GM19025 (cell line): ENCODE results near the gene KCNJ10.

Source experiments
- ATAC-seq: cut with Tn5 transposase; IDR thresholded peaks from one replicate; pipeline ENCODE4 v1.9.1; 2021; ENCODE audit warnings: mild to moderate bottlenecking, low read depth, moderate library complexity; ENCODE audit not compliant: unreplicated experiment

The KCNJ10 gene

DNA sequence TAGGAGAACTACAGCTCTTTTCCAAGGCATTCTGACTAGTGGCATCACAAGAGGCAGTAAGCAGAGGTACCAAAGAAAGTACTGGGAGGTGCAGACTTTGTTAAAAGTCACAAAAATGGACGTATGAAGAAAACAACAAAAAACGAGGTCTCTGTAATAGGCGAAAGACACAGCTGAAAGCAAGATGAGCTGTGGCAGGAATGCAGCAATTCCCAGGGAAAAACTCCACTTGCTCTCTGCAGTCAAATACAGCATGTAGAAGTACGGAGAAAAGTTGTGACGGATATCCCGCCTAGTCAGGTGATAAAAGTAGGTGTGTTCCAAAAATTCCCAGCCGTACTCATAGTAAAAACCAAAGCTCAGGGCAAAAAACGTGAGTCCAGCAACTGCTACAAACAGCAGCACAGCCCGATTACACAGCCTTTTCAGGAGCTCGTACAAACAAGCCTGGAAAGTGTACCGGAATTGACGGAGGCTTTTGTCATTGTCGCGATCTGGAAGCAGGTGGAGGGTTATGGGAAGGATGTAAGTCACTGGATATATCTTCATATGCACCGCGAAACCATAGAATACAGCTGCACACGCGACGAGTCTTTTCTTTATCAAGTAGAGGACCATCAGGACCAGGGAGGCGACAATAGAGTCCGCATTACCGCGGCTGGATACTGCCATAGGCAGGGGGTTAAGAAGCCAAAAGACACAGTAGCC lies 39.1 kb downstream of the KCNJ10 start:
- peak; percentile 10 for ATAC-seq

DNA sequence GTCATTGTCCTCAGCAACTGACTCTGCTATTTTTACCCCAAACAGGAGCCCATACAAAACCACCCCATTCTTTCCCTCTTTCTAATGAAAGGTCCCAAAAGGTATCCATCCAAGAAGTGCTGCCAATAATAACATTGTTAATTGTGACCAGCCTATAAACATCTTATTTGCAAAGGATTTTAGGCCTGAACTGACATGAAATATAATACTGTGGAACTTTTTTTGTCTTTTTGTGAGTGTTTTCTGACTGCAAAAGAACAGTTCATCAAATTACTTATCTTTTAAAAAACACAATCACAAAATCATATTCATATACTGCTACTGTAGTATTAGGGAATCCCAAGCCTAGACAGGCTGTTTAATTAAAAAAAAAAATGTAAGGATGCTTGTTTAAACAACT lies 41.5 kb downstream of the KCNJ10 start:
- ATAC-seq = no peak

DNA sequence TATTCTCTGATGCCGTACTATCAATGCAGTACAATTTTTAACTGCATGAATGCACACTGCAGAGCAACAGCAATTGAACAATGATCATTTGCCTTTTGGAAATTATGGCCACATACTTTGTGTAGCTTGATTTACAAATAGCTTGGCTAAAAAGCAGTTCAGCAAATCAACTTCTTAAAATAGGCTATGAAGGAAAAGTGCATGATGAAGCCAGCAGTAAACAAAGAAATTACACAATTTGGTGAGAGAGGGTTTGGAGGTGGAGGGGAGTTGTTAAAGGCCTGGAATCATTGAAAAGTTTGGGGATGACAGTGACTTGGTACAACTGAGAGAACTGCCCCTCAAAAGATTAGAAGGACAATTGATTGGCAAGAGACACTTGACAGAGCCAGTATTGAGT lies 44.6 kb downstream of the KCNJ10 start:
- no peak for ATAC-seq

DNA sequence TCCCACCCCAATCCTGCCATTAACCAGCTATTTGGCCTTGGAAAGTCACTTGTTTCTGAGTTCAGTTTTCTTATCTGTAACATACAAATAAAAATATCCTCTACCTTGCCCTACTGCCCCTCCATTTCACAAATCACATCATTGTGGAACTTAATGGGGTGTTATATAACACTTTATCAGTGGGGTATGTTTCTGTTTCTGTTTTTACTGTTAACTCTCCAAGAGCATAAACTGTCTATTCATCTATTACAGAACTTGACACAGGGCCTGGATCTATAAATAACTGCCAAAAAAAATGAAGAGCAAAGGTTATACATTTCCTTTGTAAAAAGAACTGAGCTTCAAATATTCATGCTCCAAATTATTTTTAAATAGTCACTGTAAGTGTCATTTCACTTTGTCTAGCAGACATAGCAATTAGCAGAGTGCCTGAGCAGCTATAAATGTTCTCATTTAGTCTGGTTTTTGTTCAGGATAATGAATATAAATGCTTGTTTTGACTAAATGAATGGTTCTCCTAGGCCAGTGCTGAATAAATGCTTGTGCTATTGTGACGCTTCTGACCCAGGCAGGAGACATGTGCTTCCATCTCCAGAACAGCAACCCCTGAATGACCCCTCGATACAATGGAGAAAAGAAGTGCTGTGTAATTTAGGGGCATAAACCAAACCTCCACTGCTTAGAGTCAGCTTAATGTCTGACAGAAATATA lies 45.6 kb downstream of the KCNJ10 start:
- ATAC-seq = no peak

DNA sequence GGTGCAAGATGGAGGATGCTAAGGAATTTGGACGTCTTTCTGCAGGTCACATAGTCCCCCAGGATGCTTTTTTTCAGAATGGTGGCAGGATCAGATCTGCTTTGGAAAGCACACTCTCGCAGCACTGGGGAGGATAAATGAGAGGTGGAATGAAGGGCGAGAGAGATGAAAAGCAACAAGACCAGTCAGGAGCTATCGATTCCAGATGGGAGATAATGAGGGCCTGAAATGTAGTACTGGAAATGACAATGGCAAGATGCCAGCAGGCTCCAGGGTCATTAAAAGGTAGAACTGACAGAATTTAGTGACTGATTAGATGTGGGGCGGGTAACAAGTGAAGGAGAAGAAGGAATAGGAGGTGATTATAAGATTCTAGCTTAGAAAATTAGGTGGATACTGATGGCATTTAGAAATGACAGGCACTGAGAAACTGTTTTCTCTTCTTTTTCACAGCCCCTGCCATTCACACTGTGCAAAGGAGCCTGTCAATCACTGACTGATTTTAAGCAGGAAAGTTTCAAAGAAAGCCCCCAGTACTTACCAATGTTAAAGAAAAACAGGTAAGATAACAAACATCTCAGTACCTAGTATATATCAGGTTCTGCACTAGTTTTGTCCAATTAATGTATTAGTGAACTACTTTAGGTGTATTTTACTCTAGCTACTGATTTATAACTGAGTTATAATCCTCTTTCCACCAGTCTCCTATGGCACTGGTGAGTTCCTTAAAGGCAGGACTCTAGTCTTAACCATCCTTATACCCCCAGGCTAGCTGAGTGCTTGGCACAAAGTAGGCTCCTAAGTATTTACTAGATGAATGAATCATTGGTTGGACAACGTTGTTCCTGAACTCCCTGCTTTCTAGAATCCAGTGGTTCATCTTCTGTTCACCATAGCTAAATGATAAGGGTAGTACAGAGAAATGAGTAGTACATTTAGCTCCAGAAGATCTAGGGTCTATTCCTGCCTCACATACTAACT lies 47.3 kb downstream of the KCNJ10 start:
- ATAC-seq = no peak

DNA sequence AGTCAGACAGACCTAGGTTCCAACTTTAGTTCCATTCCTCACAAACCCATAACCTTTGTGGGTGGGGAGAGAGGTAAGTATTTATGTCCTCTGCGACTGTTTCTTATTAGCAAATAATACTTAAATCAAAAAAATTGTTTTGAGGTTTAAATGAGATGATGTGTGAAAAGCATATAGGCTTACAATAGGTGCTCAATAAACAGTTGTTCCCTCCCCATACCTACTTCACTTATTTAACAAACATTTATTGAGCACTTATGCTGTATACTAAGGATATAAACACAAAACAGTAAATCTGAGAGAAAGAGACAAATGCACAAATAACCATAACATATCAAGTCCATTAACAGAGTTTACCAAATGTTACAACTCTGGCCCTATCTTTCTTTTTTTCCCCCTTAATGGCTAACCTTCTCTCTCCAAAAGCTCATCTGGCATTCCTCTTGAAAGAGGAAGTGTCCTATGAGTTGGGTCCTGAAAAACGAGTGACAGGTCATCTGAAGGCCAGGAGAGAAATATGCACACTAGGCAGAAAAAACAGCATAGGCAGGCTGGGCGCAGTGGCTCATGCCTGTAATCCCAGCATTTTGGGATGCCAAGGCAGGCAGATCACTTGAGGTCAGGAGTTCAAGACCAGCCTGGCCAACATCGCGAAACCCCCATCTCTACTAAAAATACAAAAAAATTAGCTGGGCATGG lies 48.4 kb downstream of the KCNJ10 start:
- no peak for ATAC-seq

DNA sequence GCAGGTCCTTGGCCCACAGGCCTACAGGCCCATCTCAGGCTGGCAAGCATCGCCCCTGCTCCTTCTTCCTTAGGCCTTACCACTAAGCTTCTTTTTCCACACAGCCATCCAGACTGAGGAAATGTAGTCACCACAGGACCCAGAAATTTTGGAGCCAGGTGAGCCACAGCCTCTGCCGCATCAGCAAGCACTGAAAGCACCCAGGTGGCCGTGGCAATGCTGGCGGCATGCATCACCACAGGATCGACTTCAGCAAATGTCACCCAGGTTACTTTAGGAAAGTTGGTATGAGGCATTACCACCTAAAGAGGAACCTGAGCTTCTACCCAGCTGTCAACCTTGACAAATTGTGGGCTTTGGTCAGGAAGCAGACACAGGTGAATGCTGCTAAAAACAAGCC lies 49.8 kb downstream of the KCNJ10 start:
- no peak for ATAC-seq

DNA sequence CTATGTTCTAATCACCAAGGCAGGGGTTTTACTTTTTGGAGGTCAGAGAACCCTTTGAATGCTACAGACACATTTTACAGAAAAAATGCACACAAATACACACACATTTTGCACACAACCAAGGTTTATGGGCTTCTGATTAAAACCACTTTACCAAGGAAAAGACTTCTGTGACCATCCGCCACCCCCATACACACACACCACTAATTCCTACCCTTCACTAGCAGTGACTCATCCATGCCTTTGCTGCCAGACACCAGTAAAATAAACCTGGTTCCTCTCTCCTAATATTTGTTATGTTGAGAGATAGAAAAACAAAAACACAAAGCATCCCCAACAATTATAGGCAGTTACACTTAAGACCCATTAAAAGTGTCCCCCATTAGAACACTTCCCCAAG lies 51.1 kb downstream of the KCNJ10 start:
- ATAC-seq = no peak

DNA sequence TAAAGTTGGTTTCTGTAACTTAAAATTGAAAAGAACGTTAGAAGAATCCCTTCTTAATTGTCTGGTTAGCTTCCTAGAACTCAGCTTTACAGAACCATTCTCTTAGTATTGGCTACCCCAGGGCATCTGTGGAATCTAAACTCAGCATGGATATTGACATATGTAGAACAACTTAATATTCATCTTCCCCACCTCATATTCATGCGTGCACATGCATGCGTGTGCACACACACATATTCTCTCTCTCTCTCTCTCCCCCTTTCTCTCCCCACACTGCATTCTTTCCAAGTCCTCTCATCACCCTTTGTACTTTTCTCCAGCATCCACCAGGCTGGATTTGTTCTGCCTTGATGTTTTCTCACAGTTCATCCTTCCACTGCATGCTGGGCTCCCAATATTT lies 51.6 kb downstream of the KCNJ10 start:
- ATAC-seq = no peak

DNA sequence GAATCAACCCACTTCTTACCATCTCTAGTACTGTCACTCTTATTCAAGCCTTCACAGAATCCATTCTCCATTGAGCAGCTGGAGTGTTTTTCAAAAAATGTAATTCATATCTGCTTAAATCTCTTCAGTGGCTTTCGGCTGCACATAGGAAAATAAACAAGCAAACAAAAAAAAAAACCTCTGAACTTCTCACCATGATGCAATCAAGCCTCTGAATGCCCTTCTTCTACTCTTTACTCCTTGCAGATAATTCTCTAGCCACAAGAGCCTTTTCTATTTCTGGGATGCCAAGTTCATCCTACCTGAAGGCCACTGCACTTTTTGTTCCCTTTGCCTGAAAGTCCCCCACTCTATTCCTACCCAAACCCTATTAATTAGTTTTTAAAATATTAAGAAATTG lies 52.4 kb downstream of the KCNJ10 start:
- ATAC-seq = no peak

DNA sequence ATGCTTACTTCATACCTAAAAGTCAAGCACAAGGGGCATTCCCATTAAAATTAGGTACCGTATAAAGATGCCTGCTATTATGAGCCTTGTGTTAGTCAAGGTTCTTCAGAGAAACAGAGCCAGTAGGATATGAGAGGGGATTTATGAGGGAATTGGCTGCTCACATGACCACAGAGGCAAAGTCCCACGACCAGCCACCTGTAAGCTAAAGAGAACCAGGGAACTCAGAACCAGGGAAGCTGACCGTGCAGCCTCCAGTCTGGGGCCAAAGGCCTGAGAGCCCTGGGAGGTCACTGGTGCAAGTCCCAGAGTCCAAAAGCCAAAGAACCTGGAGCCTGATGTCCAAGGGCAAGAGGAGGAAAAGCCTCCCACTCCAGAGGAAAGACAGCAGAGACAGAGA lies 58.2 kb downstream of the KCNJ10 start:
- no peak for ATAC-seq

DNA sequence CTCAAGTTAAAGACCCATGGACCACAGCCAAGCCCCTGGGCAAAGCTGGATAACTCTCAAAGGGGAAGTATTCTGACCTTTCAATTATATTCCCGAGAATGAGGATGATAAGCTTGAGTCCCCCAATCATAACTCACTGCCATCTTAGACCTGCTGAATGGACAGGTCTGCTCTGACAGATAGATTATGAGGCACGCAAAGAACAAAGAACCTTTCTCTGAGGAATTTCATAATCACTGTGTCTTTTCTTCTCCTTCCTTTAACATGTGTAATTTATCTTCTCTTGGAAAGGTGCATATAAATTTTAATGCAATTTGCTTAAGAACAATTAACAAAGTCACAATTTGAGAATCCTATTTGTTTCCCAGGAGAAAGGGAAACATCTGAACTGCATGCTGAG lies 60.2 kb downstream of the KCNJ10 start:
- ATAC-seq = no peak

DNA sequence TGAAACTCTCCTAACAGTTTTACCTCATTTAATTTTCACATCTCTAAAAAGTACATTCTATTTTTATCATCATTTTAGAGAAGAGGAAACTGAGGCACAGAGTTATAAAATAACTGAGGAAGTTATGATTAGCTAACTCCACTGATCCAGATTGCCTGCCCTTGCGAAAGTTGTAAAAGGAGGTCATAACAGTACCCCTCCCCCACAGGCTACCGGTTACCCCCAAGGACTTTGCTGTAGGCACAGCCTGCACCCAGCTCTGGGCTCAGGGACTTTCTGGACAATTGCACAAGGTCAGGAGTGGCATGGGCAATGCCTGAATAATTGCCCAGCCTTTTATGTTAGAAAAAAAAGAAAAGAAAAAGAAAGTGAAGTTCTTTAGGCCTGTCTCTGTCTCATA lies 60.9 kb downstream of the KCNJ10 start:
- ATAC-seq = no peak

DNA sequence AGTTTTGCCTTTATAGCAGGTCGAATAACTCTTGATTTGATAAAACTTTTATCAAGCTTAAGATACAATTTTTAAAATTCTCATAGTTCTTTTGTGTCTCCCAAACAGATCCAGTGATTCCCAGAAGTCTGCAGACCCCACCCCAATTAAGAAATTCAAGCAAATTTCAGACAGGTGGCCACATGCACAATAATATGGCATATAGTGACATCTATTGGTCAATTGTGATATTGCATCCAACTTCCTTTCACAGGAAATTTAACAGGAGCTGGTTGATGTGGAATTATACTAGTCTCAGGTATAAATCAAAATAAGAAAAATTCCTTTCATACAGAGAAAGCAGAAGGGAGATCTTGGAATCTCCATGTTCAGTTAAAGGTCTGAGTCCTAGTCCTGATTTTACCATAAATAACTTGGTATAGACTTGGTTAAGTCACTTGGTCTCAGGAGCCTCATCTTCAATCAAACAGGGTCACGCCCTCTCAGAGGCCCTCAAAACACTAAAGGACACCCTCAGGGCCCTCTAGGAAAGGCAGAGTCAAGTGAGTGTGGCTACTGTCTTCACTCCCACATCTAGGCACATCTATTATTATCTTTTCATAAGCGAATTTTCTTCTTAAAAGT lies 62.3 kb downstream of the KCNJ10 start:
- no peak for ATAC-seq

DNA sequence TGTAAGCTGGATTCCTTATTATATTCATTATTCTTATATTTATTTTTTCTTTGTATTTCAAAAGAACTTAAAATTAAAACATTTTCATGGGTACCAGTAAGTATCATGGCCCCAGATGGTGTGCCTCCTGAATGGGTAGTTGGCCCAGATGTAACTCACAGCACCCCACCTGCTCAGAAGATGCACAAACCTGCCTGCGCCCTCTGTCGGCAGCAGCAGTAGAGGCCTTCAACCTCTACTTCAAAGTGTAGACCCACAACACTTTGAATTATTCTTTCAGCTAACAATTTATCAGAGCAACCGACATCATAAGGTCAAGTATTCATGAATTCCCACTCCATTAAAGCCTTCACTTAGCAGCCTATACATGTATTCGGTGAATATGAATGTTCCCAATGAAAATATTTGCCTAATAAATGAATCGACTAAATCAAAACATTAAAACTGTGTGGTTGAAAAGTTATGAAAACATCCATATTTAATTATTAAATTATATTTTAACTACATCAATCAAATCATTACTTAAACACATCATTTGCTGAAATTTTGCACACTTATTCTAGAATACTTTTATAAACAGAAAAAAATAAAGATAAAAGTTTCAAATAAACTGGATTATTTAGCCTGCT lies 63.5 kb downstream of the KCNJ10 start:
- ATAC-seq = no peak

DNA sequence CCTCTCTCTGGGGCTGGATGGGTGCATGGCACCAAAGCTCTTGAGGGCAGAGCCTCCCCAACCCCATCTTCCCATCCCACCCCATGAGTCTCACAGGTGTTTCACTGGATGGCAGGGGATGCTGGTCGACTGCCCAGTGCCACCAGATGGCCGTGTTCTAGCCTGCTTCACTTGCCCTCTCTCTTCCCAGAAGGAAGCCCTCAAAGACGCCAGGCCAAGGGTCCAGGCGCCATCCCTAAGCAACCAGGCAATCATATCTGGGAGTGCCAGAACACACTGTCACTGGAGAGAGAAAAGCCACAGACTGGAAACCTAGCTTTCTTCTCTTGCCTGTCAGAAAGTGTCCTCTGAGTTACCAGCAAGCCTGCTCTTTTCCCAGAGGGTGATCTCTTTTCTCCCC lies 64.9 kb downstream of the KCNJ10 start:
- no peak for ATAC-seq

DNA sequence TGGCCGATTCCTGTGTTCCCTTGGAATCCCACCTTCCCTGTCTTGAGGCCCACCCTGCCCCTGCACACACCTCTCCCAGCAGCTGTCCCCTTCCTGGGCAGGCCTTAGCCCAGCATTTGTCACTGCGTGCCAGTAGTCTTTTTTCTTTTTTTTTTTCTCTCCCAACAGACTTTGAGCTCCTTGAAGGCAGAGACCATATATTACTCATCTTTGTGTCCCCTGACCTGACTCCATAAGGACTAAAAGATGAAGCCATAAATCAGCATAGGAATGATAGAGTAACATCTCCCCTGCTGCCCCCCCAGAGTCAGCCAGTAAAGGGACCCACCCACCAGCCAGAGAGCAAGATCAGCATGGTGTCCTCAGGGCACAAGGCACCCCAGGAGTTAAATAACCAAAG lies 65.5 kb downstream of the KCNJ10 start:
- no peak for ATAC-seq

DNA sequence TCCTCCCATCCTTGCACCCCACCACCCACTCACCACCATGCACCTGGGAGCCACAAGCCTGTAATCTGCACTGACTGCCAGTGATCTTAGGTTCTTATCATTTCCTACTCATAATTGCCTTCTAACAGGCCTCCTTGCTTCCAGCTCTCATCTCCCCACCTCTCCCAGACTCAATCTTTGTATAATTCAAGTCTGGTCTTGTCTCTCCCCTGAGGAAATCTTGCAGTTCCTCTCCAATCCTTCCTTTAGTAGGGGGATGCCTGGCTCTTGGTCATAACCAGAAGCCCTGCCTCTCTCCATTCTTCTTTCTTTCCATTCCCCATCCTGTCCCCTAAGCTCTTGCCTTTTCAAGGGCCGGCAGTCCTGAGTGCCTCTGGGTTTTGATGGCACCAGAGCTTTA lies 66.0 kb downstream of the KCNJ10 start:
- ATAC-seq = no peak

DNA sequence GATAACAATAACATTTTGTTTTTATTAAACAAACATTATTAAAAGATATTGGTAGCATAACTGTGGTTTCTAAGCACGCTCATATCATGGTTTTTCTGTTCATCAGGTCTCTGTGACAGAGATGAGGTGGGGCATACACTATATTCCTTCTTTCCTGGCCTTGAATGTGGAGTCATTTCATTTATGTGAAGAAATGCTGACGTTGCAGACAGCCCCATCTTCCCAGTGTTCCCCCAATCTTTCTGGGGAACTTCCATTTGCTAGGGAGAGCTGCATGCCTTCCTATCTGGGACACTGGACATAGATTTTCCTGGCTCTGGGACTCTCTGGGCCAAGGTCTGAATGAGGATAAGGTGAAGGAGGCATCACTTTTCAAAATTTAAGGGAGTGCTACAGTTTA lies 68.5 kb downstream of the KCNJ10 start:
- ATAC-seq = no peak

DNA sequence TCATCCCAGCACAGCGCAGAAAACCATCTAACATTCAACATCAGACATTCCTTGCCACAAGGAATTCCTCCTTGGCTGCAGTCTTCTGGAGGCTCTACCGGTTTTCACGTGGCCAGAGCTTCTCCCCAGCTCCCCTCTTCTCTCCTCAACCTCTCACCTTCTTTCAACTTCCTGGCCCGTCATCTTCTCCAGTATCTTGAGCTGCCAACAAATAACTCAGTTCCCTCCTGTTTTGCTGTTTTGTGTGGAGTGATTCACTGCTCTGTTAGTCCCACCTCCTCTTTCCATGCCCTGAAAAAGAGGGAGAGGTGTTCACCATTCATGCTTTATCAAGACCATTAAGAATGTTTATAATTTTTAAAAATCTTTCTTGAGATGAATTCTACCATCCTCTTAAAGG lies 70.8 kb downstream of the KCNJ10 start:
- ATAC-seq = no peak
